B cell (primary cell): ENCODE data around the gene SPRR2E.

Experiments used
- CTCF ChIP-seq: fragments of 200-600 bp; IDR thresholded peaks from one replicate; pipeline ENCODE4 v1.8.0; 2022; ENCODE audit warnings: antibody characterized with exemption, mild to moderate bottlenecking
- EZH2 ChIP-seq: IDR thresholded peaks from 2 replicates; pipeline ENCODE4 v1.6.1; 2012; ENCODE audit warnings: borderline replicate concordance, low read depth, mild to moderate bottlenecking, moderate library complexity, low read length; ENCODE audit not compliant: insufficient read depth, poor library complexity, severe bottlenecking

GRCh38 chr1:153099461-153100045 lies 5.2 kb upstream of the SPRR2E start:
- TF ChIP-seq CTCF: no peak
- TF ChIP-seq EZH2: no peak
